ENCODE measurements around the gene ROPN1. TPM values are rescaled to one million over a fixed set of nuclear protein-coding genes. Genes with fewer than 3 reads are reported as not detected.
A peak's percentile ranks its signal among the peaks of the same experiment; 100 is the strongest.

Gene ROPN1
- total RNA-seq, 1 donor: not detected

DNA sequence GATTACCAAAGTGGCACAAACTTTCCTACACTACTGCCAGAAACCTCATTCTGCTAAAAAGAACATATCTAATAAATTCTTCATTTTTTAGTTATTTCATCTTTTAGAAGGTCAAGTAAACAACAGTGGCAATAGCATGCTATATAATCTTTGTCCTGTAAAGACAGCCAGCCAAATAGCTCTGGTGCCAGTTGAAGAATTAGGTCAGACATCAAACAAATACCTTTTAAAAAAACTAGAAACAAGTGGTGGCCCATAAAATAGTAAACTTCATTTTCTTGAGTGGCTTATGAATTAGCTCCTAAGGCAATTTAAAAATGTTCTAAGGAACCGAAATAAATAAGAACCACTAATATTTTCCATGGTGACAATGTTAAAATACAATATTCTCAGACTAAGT, 50.4 kb downstream of the ROPN1 start:
- no peak for DNase-seq (ENCODE audit: insufficient read length, low spot score, missing footprints)
- H3K27ac ChIP-seq (ENCODE audit: low read depth, low read length): no peak overlapping the region
- H3K9me3 ChIP-seq (ENCODE audit: low read depth, low read length): no peaks in the 10 kb centered on the region
- no peak overlapping the region for H2AFZ ChIP-seq (ENCODE audit: low read length)
- peaks cover 24% of the 10 kb centered on the region for H3K36me3 ChIP-seq (ENCODE audit: insufficient read depth, low read length)
- TF ChIP-seq, protein P1, sequence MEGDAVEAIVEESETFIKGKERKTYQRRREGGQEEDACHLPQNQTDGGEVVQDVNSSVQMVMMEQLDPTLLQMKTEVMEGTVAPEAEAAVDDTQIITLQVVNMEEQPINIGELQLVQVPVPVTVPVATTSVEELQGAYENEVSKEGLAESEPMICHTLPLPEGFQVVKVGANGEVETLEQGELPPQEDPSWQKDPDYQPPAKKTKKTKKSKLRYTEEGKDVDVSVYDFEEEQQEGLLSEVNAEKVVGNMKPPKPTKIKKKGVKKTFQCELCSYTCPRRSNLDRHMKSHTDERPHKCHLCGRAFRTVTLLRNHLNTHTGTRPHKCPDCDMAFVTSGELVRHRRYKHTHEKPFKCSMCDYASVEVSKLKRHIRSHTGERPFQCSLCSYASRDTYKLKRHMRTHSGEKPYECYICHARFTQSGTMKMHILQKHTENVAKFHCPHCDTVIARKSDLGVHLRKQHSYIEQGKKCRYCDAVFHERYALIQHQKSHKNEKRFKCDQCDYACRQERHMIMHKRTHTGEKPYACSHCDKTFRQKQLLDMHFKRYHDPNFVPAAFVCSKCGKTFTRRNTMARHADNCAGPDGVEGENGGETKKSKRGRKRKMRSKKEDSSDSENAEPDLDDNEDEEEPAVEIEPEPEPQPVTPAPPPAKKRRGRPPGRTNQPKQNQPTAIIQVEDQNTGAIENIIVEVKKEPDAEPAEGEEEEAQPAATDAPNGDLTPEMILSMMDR (IDR thresholded peaks at IDR 0.05; ENCODE audit: extremely low read depth, low read depth, low read length): no peak
- no peaks in the 10 kb centered on the region for H3K79me2 ChIP-seq (ENCODE audit: insufficient read depth, low read length)
- H3K4me1 ChIP-seq (ENCODE audit: insufficient read depth, low read length): no peaks in the 10 kb centered on the region
- H3K27me3 ChIP-seq (ENCODE audit: insufficient read depth, low read length): no peaks in the 10 kb centered on the region
- H4K20me1 ChIP-seq (ENCODE audit: insufficient read depth, low read length): no peaks in the 10 kb centered on the region
- H3K4me2 ChIP-seq (ENCODE audit: insufficient read depth, low read length): no peak overlapping the region
- H3K4me3 ChIP-seq (ENCODE audit: insufficient read depth, low read length): no peak overlapping the region

GRCh38 chr3:123941121-123941520, 50.8 kb downstream of the ROPN1 start:
- Histone ChIP-seq H3K27ac (ENCODE audit: low read depth, low read length) (no peak overlapping the region), H3K36me3 (ENCODE audit: insufficient read depth, low read length) (peaks cover 20% of the 10 kb centered on the region)

DNA sequence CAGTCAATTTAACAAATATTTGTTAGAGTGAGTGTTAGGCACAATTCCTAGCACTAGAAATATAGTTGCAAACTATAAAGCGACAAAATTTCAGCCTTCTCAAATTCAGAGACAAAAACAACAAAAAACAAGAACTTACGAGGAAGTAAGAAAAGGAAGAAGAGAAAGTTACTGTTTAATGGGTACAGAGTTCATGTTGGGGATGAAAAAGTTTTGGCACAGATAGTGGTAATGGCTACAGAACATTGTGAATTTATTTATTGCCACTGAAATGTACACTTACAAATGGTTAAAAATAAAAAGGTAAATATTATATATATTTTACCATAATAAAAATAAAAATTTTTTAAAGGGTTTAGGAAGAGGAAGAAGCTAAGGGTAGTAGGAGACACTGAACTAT, 52.2 kb downstream of the ROPN1 start:
- Histone ChIP-seq H4K20me1 (ENCODE audit: insufficient read depth, low read length) (no peaks in the 10 kb centered on the region), H3K79me2 (ENCODE audit: insufficient read depth, low read length) (no peaks in the 10 kb centered on the region), H3K4me3 (ENCODE audit: insufficient read depth, low read length) (no peak overlapping the region), H3K4me1 (ENCODE audit: insufficient read depth, low read length) (no peaks in the 10 kb centered on the region), H3K9me3 (ENCODE audit: low read depth, low read length) (no peaks in the 10 kb centered on the region), H3K27ac (ENCODE audit: low read depth, low read length) (no peak overlapping the region), H2AFZ (ENCODE audit: low read length) (no peak overlapping the region), H3K4me2 (ENCODE audit: insufficient read depth, low read length) (no peak overlapping the region), H3K36me3 (ENCODE audit: insufficient read depth, low read length) (peaks cover 18% of the 10 kb centered on the region), H3K27me3 (ENCODE audit: insufficient read depth, low read length) (no peaks in the 10 kb centered on the region)
- DNase-seq (ENCODE audit: insufficient read length, low spot score, missing footprints): no peak
- TF ChIP-seq, protein P1 (IDR thresholded peaks at IDR 0.05; ENCODE audit: extremely low read depth, low read depth, low read length): no peak

More at GRCh38 chr3:123941121-123941520, 50.8 kb downstream of the ROPN1 start:
- Histone ChIP-seq H3K27me3 (ENCODE audit: insufficient read depth, low read length) (no peaks in the 10 kb centered on the region), H3K4me2 (ENCODE audit: insufficient read depth, low read length) (no peak overlapping the region), H2AFZ (ENCODE audit: low read length) (no peak overlapping the region), H3K4me1 (ENCODE audit: insufficient read depth, low read length) (no peaks in the 10 kb centered on the region), H3K4me3 (ENCODE audit: insufficient read depth, low read length) (no peak overlapping the region), H3K79me2 (ENCODE audit: insufficient read depth, low read length) (no peaks in the 10 kb centered on the region), H3K9me3 (ENCODE audit: low read depth, low read length) (no peaks in the 10 kb centered on the region), H4K20me1 (ENCODE audit: insufficient read depth, low read length) (no peaks in the 10 kb centered on the region)
- DNase-seq (ENCODE audit: insufficient read length, low spot score, missing footprints): no peak
- TF ChIP-seq, protein P1 (IDR thresholded peaks at IDR 0.05; ENCODE audit: extremely low read depth, low read depth, low read length): peak; percentile 45

DNA sequence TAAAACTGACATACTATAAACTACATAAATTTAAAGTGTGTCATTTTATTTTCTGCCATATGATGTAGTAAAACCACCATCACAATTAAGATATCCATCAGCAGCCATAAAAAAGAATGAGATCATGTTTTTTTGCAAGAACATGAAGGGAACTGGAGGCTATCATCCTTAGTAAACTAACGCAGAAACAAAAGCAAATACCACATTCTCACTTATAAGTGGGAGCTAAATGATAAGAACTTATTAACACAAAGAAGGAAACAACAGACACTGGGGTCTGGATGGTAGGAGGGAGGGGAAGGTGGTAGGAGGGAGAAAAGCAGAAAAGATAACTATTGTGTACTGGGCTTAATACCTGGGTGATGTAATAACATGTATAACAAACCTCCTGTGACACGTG, 55.5 kb downstream of the ROPN1 start:
- Histone ChIP-seq H3K9me3 (ENCODE audit: low read depth, low read length) (no peaks in the 10 kb centered on the region), H3K36me3 (ENCODE audit: insufficient read depth, low read length) (peaks cover 15% of the 10 kb centered on the region), H4K20me1 (ENCODE audit: insufficient read depth, low read length) (no peaks in the 10 kb centered on the region), H2AFZ (ENCODE audit: low read length) (no peak overlapping the region), H3K4me3 (ENCODE audit: insufficient read depth, low read length) (no peak overlapping the region), H3K4me1 (ENCODE audit: insufficient read depth, low read length) (no peaks in the 10 kb centered on the region), H3K4me2 (ENCODE audit: insufficient read depth, low read length) (no peak overlapping the region), H3K79me2 (ENCODE audit: insufficient read depth, low read length) (no peaks in the 10 kb centered on the region), H3K27ac (ENCODE audit: low read depth, low read length) (no peak overlapping the region), H3K27me3 (ENCODE audit: insufficient read depth, low read length) (no peaks in the 10 kb centered on the region)
- TF ChIP-seq, protein P1 (IDR thresholded peaks at IDR 0.05; ENCODE audit: extremely low read depth, low read depth, low read length): no peak
- no peak for DNase-seq (ENCODE audit: insufficient read length, low spot score, missing footprints)
